Esophagus squamous epithelium (tissue), 4 donors: Measurements from ENCODE around the gene SCAF8.

ENCODE experiments used
- CTCF ChIP-seq, 6 experiments: fragments of 450-650 bp in 4 of 6; fragments of 200-600 bp in 2 of 6; sonication (generic) in 2 of 6; IDR thresholded peaks; one replicate each; pipeline ENCODE4 v1.5.1; 2016 to 2019; ENCODE audit warnings: antibody characterized with exemption in 6 of 6, mild to moderate bottlenecking in 4 of 6, moderate library complexity in 4 of 6
- POLR2A ChIP-seq, 4 donors: fragments of 450-650 bp; IDR thresholded peaks; one replicate each; pipeline ENCODE4 v1.6.1; 2017; ENCODE audit warnings: antibody characterized with exemption in 4 of 4, mild to moderate bottlenecking in 4 of 4, moderate library complexity in 3 of 4

GRCh38 chr6:154736618-154737259 is 3.5 kb downstream of the SCAF8 start:
- no peak for TF ChIP-seq POLR2A (IDR thresholded peaks at IDR 0.05)
- TF ChIP-seq CTCF (IDR thresholded peaks at IDR 0.05) = no peak
